Ishikawa (cell line): Measurements from ENCODE around the gene ARHGAP22.

Experiments
- CEBPB ChIP-seq: IDR thresholded peaks from 2 replicates; pipeline ENCODE4 v1.6.1; 2012
- RAD21 ChIP-seq: IDR thresholded peaks from 2 replicates; pipeline ENCODE4 v1.6.1; 2012; ENCODE audit warnings: low read depth
- TF ChIP-seq, protein P1 (sequence below): IDR thresholded peaks from 2 replicates; pipeline ENCODE4 v1.6.1; 2012; ENCODE audit warnings: low read depth, mild to moderate bottlenecking
- TF ChIP-seq, protein P2 (sequence below): IDR thresholded peaks from 2 replicates; pipeline ENCODE4 v1.6.1; 2012
- TF ChIP-seq, protein P3 (sequence below): IDR thresholded peaks from 2 replicates; pipeline ENCODE4 v1.6.1; 2012

DNA sequence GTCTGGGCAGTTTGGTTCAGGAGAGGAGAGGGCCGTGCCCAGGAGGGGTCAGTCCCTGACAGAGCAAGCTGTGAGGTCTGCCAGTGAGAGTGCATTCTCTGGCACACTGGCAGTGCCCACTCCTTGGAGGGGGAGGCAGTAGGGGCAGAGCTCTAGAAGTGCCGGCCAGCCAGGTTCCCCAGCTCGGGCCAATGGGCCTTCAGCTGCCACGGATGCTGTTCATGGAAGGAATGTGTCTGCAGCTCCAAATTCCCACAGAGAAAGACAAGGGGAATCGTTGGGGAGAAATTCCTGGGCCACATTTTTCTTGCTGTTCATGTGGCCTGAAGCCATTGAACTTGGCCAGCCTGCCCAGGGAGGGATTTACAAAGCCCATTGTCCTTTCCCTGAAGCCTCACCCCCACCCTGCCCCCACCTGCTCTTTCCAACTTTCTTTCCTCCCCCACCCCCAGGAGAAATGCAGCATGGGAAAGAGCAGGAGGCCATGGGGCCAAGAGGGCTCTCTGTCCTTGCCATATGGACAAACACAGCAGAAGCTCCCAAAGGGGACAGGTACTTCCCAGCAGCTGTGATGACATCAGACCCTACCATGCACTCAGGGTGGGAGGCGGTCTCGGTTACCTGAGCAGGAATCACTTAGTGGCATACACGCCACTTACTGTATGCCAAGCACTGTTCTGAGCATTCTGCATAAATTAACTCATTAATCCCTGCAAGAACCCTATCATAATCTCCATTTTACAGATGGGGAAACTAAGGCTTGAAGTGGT lies 70.7 kb downstream of the ARHGAP22 start:
- TF ChIP-seq, protein P1, sequence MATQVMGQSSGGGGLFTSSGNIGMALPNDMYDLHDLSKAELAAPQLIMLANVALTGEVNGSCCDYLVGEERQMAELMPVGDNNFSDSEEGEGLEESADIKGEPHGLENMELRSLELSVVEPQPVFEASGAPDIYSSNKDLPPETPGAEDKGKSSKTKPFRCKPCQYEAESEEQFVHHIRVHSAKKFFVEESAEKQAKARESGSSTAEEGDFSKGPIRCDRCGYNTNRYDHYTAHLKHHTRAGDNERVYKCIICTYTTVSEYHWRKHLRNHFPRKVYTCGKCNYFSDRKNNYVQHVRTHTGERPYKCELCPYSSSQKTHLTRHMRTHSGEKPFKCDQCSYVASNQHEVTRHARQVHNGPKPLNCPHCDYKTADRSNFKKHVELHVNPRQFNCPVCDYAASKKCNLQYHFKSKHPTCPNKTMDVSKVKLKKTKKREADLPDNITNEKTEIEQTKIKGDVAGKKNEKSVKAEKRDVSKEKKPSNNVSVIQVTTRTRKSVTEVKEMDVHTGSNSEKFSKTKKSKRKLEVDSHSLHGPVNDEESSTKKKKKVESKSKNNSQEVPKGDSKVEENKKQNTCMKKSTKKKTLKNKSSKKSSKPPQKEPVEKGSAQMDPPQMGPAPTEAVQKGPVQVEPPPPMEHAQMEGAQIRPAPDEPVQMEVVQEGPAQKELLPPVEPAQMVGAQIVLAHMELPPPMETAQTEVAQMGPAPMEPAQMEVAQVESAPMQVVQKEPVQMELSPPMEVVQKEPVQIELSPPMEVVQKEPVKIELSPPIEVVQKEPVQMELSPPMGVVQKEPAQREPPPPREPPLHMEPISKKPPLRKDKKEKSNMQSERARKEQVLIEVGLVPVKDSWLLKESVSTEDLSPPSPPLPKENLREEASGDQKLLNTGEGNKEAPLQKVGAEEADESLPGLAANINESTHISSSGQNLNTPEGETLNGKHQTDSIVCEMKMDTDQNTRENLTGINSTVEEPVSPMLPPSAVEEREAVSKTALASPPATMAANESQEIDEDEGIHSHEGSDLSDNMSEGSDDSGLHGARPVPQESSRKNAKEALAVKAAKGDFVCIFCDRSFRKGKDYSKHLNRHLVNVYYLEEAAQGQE = no peak
- TF ChIP-seq, protein P2, sequence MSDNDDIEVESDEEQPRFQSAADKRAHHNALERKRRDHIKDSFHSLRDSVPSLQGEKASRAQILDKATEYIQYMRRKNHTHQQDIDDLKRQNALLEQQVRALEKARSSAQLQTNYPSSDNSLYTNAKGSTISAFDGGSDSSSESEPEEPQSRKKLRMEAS = no peak
- TF ChIP-seq, protein P3, sequence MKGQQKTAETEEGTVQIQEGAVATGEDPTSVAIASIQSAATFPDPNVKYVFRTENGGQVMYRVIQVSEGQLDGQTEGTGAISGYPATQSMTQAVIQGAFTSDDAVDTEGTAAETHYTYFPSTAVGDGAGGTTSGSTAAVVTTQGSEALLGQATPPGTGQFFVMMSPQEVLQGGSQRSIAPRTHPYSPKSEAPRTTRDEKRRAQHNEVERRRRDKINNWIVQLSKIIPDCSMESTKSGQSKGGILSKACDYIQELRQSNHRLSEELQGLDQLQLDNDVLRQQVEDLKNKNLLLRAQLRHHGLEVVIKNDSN = no peak
- TF ChIP-seq CEBPB (no peak), RAD21 (no peak)
